ENCODE results near the gene SLC35F3. TPM values are rescaled to one million over a fixed set of nuclear protein-coding genes. Genes with fewer than 3 reads are reported as not detected.

Gene SLC35F3
- polyA plus RNA-seq, 1 of the 3 experiments (the other 2 are of a cell fraction) = 0.87 TPM

DNA sequence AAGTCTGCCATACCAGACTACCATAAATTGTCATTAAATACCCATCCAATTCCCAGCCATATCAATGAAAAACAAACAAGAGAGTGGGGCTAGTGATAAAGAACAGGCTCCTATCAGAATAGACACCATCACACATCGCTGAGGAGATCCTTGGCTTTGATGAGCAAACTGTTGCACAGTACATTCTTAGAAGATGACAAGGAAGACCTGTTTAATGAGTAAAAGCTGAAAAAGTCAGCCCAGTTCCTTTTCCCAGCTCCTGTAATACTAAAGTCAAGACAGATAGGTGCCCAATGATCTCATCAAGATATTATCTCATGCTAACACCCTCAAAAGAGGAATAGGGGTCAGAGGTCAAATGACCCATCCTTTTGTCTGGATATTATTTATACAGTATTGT, 304.3 kb downstream of the SLC35F3 start:
- Histone ChIP-seq H3K36me3 (replicated peaks in 1 of 2; ENCODE audit: control insufficient read depth in 1 of 2, insufficient read depth in 2 of 2, low read length in 1 of 2) (no peaks in the 10 kb centered on the region), H3F3A (replicated peaks; ENCODE audit: insufficient read depth) (peaks cover 12% of the 10 kb centered on the region), H3K4me2 (no peak overlapping the region), H3K27me3 (ENCODE audit: insufficient read depth) (no peaks in the 10 kb centered on the region), H3K4me3 (ENCODE audit: low read depth in 2 of 2, low read length in 1 of 2) (no peak overlapping the region), H2AFZ (ENCODE audit: low read depth) (no peak overlapping the region), H3K9ac (no peak overlapping the region), H3K4me1 (ENCODE audit: control insufficient read depth in 1 of 2, insufficient read depth in 2 of 2, low read depth in 1 of 2, low read length in 1 of 2) (no peaks in the 10 kb centered on the region; a peak in 1 of 4 replicates), H3K79me2 (ENCODE audit: insufficient read depth) (no peaks in the 10 kb centered on the region), H3K9me2 (no peaks in the 10 kb centered on the region), H3K27ac (ENCODE audit: low read depth in 2 of 2, low read length in 1 of 2) (peak overlapping the region in 1 of 2 experiments; percentile 44; a peak in 2 of 4 replicates), H3K9me3 (no peaks in the 10 kb centered on the region), H4K20me1 (ENCODE audit: insufficient read depth) (no peaks in the 10 kb centered on the region)
- ChIA-PET POLR2A (no interaction called here), CTCF (interaction anchor here (2.4 kb wide), 1 partner anchor 101 kb away, joined by 15 read pairs; no protein-coding TSS in a partner anchor)
- DNase-seq = no peak
- 8% methylated on average over 1 of the region's 1 CpG for WGBS (ENCODE audit: low lambda C conversion rate)
- TF ChIP-seq, protein P1, sequence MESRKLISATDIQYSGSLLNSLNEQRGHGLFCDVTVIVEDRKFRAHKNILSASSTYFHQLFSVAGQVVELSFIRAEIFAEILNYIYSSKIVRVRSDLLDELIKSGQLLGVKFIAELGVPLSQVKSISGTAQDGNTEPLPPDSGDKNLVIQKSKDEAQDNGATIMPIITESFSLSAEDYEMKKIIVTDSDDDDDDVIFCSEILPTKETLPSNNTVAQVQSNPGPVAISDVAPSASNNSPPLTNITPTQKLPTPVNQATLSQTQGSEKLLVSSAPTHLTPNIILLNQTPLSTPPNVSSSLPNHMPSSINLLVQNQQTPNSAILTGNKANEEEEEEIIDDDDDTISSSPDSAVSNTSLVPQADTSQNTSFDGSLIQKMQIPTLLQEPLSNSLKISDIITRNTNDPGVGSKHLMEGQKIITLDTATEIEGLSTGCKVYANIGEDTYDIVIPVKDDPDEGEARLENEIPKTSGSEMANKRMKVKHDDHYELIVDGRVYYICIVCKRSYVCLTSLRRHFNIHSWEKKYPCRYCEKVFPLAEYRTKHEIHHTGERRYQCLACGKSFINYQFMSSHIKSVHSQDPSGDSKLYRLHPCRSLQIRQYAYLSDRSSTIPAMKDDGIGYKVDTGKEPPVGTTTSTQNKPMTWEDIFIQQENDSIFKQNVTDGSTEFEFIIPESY (IDR thresholded peaks at IDR 0.05; ENCODE audit: borderline replicate concordance, low read depth) = no peak
- TF ChIP-seq TEAD4 (IDR thresholded peaks at IDR 0.05; ENCODE audit: borderline replicate concordance, insufficient read depth) (peak; percentile 16; the same call in 1 of the 2 replicates), SMC3 (IDR thresholded peaks at IDR 0.05; ENCODE audit: low read depth, low read length) (no peak), RXRA (IDR thresholded peaks at IDR 0.05; ENCODE audit: borderline replicate concordance, low read depth) (0 out of 2 replicates have a peak, but pooled peaks have one; percentile 22), RFX5 (IDR thresholded peaks at IDR 0.05; ENCODE audit: low read length) (no peak), MEF2A (IDR thresholded peaks at IDR 0.05; ENCODE audit: borderline replicate concordance, low read depth) (no peak), NRF1 (IDR thresholded peaks at IDR 0.05; ENCODE audit: low read depth, low read length) (no peak), TCF12 (IDR thresholded peaks at IDR 0.05) (peak; percentile 82), JUND (IDR thresholded peaks at IDR 0.05) (peak; percentile 42), SIN3A (IDR thresholded peaks at IDR 0.05; ENCODE audit: borderline replicate concordance, low read depth, low read length) (no peak), ELF1 (IDR thresholded peaks at IDR 0.05) (no peak), GABPA (IDR thresholded peaks at IDR 0.05; ENCODE audit: low read depth) (no peak), FOSL2 (IDR thresholded peaks at IDR 0.05; ENCODE audit: borderline replicate concordance, low read depth) (peak; percentile 17; the same call in 1 of the 2 replicates), GATA2 (CRISPR knock-in tag; IDR thresholded peaks at IDR 0.05) (no peak), MXI1 (IDR thresholded peaks at IDR 0.05; ENCODE audit: low read depth, low read length) (no peak), YY1 (IDR thresholded peaks at IDR 0.05; ENCODE audit: low read depth) (no peak), FOXJ3 (CRISPR knock-in tag; IDR thresholded peaks at IDR 0.05) (no peak), POLR2AphosphoS5 (IDR thresholded peaks at IDR 0.05; ENCODE audit: low read depth, low read length) (no peak), EP300 (IDR thresholded peaks at IDR 0.05; ENCODE audit: borderline replicate concordance in 1 of 2, low read depth in 1 of 2, low read length in 1 of 2) (peak in 1 of 2 experiments; percentile 42; a peak in 1 of 4 replicates), CHD2 (IDR thresholded peaks at IDR 0.05; ENCODE audit: low read length, partially characterized antibody) (no peak), EZH2phosphoT487 (IDR thresholded peaks at IDR 0.05; ENCODE audit: borderline replicate concordance, low read depth) (no peak), RAD21 (IDR thresholded peaks at IDR 0.05; ENCODE audit: low read length) (no peak), RCOR1 (IDR thresholded peaks at IDR 0.05; ENCODE audit: low read length) (no peak), TAF1 (IDR thresholded peaks at IDR 0.05; ENCODE audit: borderline replicate concordance, low read depth, low read length) (no peak), FOXM1 (IDR thresholded peaks at IDR 0.05; ENCODE audit: low read depth) (no peak)
- TF ChIP-seq, protein P2, sequence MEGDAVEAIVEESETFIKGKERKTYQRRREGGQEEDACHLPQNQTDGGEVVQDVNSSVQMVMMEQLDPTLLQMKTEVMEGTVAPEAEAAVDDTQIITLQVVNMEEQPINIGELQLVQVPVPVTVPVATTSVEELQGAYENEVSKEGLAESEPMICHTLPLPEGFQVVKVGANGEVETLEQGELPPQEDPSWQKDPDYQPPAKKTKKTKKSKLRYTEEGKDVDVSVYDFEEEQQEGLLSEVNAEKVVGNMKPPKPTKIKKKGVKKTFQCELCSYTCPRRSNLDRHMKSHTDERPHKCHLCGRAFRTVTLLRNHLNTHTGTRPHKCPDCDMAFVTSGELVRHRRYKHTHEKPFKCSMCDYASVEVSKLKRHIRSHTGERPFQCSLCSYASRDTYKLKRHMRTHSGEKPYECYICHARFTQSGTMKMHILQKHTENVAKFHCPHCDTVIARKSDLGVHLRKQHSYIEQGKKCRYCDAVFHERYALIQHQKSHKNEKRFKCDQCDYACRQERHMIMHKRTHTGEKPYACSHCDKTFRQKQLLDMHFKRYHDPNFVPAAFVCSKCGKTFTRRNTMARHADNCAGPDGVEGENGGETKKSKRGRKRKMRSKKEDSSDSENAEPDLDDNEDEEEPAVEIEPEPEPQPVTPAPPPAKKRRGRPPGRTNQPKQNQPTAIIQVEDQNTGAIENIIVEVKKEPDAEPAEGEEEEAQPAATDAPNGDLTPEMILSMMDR (IDR thresholded peaks at IDR 0.05) = no peak
- TF ChIP-seq, protein P3, sequence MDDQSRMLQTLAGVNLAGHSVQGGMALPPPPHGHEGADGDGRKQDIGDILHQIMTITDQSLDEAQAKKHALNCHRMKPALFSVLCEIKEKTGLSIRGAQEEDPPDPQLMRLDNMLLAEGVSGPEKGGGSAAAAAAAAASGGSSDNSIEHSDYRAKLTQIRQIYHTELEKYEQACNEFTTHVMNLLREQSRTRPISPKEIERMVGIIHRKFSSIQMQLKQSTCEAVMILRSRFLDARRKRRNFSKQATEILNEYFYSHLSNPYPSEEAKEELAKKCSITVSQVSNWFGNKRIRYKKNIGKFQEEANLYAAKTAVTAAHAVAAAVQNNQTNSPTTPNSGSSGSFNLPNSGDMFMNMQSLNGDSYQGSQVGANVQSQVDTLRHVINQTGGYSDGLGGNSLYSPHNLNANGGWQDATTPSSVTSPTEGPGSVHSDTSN (IDR thresholded peaks at IDR 0.05) = peak; percentile 35; the same call in 1 of the 2 replicates
- TF ChIP-seq, protein P4, sequence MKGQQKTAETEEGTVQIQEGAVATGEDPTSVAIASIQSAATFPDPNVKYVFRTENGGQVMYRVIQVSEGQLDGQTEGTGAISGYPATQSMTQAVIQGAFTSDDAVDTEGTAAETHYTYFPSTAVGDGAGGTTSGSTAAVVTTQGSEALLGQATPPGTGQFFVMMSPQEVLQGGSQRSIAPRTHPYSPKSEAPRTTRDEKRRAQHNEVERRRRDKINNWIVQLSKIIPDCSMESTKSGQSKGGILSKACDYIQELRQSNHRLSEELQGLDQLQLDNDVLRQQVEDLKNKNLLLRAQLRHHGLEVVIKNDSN (IDR thresholded peaks at IDR 0.05; ENCODE audit: borderline replicate concordance, low read depth) = no peak
- TF ChIP-seq, protein P5, sequence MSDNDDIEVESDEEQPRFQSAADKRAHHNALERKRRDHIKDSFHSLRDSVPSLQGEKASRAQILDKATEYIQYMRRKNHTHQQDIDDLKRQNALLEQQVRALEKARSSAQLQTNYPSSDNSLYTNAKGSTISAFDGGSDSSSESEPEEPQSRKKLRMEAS (IDR thresholded peaks at IDR 0.05; ENCODE audit: low read depth) = no peak
- TF ChIP-seq, protein P6, sequence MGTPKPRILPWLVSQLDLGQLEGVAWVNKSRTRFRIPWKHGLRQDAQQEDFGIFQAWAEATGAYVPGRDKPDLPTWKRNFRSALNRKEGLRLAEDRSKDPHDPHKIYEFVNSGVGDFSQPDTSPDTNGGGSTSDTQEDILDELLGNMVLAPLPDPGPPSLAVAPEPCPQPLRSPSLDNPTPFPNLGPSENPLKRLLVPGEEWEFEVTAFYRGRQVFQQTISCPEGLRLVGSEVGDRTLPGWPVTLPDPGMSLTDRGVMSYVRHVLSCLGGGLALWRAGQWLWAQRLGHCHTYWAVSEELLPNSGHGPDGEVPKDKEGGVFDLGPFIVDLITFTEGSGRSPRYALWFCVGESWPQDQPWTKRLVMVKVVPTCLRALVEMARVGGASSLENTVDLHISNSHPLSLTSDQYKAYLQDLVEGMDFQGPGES (IDR thresholded peaks at IDR 0.05; ENCODE audit: low read depth, low read length) = no peak

Data from SK-N-SH (cell line).